Activated CD8-positive, alpha-beta T cell treated with anti-CD3 and anti-CD28 coated beads for 36 hours (primary cell): ENCODE measurements around the gene RIBC2. TPM values are rescaled to one million over a fixed set of nuclear protein-coding genes. Genes with fewer than 3 reads are reported as not detected.

Experiments used
- ATAC-seq: fragments of 200-7000 bp; cut with Tn5 transposase; one replicate; pipeline ENCODE4 v1.10.0; 2021; ENCODE audit warnings: mild to moderate bottlenecking, moderate library complexity
- CTCF ChIA-PET: fragments of 350-600 bp; sonication (Branson Sonifier 250); formaldehyde crosslinking; loops from one replicate; lab custom pipeline; 2021; ENCODE audit warnings: antibody characterized with exemption; lab: Charles Lee
- POLR2A ChIA-PET: fragments of 350-600 bp; sonication (Branson Sonifier 250); formaldehyde crosslinking; loops from one replicate; lab custom pipeline; 2021; ENCODE audit warnings: antibody characterized with exemption; lab: Charles Lee
- DNase-seq: peaks from one replicate; pipeline ENCODE4 v3.0.0-alpha.2; 2020
- H3K27ac Mint-ChIP-seq: one replicate; pipeline ENCODE4 v1.8.0; 2021; ENCODE audit warnings: mild to moderate bottlenecking, mixed read lengths
- H3K27me3 Mint-ChIP-seq: one replicate; pipeline ENCODE4 v1.8.0; 2021; ENCODE audit warnings: mixed read lengths
- H3K36me3 Mint-ChIP-seq: one replicate; pipeline ENCODE4 v1.8.0; 2021; ENCODE audit warnings: low read depth, mixed read lengths
- H3K4me1 Mint-ChIP-seq: one replicate; pipeline ENCODE4 v1.8.0; 2021; ENCODE audit warnings: low read depth, mixed read lengths
- H3K4me3 Mint-ChIP-seq: one replicate; pipeline ENCODE4 v1.8.0; 2021; ENCODE audit warnings: mild to moderate bottlenecking, moderate library complexity, mixed read lengths
- H3K9me3 Mint-ChIP-seq: one replicate; pipeline ENCODE4 v1.8.0; 2021; ENCODE audit warnings: mixed read lengths
- CTCF ChIP-seq: fragments of 200-600 bp; IDR thresholded peaks from one replicate; pipeline ENCODE4 v1.8.0; 2022; ENCODE audit warnings: antibody characterized with exemption, mild to moderate bottlenecking
- intact Hi-C: fragments of 100-400 bp; cut with micrococcal nuclease; formaldehyde crosslinking; loops from one replicate; pipeline ENCODE4 v1.10.0; 2022
- total RNA-seq, 2 experiments: library from RNA; stranded (reverse); gene quantifications; one replicate each; pipeline ENCODE4 v1.2.3, GENCODE V29; 2021

The RIBC2 gene
- total RNA-seq, 2 experiments from 2014 or later = 9.5 to 10.4 TPM

DNA sequence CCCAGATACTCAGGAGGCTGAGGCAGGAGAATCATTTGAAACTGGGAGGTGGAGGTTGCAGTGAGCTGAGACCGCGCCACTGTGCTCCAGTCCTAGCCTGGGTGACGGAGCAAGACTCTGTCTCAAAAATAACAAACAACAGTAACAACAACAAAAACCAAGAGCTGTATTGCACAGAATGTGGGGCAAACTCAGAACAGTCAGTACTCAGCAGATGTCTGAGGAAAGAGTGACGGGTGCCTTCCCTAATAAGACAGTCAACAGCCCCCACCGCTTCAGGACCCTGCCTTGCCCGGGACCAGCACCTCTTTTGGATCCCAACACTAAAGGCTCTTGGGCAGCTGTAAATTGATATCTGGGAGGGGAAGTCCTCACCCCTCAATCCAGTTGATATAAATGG is 40.3 kb downstream of the RIBC2 start:
- ATAC-seq (no peak), DNase-seq (no peak)
- intact Hi-C loops = no loop called here
- Mint-ChIP-seq H3K27ac (no peak overlapping the region), H3K4me3 (no peak overlapping the region), H3K27me3 (peaks cover 2% of the 10 kb centered on the region), H3K4me1 (no peaks in the 10 kb centered on the region), H3K9me3 (no peaks in the 10 kb centered on the region), H3K36me3 (no peaks in the 10 kb centered on the region)
- ChIA-PET CTCF (no interaction called here), POLR2A (no interaction called here)
- TF ChIP-seq CTCF = no peak

DNA sequence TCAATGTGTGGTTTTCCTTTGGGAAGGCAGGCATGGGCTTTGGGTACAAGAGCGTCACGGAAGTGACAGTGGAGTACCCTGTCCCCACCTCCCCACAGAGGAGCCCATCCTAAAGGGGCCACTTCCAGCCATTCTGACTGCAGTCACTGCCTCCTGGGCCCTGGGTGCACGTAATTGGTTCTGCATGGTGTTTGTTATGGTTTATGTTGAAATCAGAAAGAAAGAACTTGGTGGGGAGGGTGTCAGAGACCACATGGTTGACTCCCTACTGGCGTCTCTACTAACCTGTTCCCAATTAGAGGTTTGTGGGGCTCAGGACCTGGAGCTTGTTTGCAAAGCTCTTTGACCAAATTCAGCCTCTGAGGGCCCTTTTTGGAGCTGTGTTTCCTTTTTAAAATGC is 40.8 kb downstream of the RIBC2 start:
- Mint-ChIP-seq H3K27me3 (peaks cover 2% of the 10 kb centered on the region), H3K9me3 (no peaks in the 10 kb centered on the region), H3K4me3 (no peak overlapping the region), H3K4me1 (no peaks in the 10 kb centered on the region), H3K27ac (no peak overlapping the region), H3K36me3 (no peaks in the 10 kb centered on the region)
- DNase-seq (no peak), ATAC-seq (no peak)
- ChIA-PET POLR2A (no interaction called here), CTCF (no interaction called here)
- intact Hi-C loops = no loop called here
- no peak for TF ChIP-seq CTCF

GRCh38 chr22:45455212-45455611 is 41.7 kb downstream of the RIBC2 start:
- no peak overlapping the region for H3K27ac Mint-ChIP-seq
- no peak for TF ChIP-seq CTCF
- DNase-seq (no peak), ATAC-seq (no peak)
- intact Hi-C loops = no loop called here
- CTCF ChIA-PET = interaction anchor here (1.3 kb wide), 1 partner anchor 99 kb away, joined by 3 read pairs; no protein-coding TSS in a partner anchor
- no peaks in the 10 kb centered on the region for H3K4me1 Mint-ChIP-seq
- POLR2A ChIA-PET = no interaction called here
- no peaks in the 10 kb centered on the region for H3K36me3 Mint-ChIP-seq
- peaks cover 2% of the 10 kb centered on the region for H3K27me3 Mint-ChIP-seq
- H3K9me3 Mint-ChIP-seq = no peaks in the 10 kb centered on the region
- no peak overlapping the region for H3K4me3 Mint-ChIP-seq

DNA sequence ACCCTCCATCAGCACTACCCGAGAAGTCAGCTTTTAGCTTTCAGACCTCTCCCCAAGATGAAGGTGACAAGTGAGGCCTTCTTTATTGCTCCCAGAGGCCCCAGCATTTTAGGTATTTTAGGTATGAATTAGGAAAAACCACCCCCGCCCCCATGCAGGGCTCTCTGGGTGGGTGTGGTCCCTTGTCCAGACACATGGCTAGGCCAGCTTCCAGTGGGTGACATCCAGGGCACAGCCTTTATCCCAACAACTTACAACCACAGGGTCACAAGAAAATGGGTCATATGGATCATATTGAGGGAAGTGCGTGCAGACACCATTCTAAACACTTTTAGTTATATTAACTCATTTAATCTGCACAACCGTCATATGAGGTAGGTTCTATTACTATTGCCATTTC is 42.1 kb downstream of the RIBC2 start:
- ChIA-PET CTCF (interaction anchor here (1.3 kb wide), 1 partner anchor 99 kb away, joined by 3 read pairs; no protein-coding TSS in a partner anchor), POLR2A (no interaction called here)
- H3K36me3 Mint-ChIP-seq = no peaks in the 10 kb centered on the region
- peaks cover 2% of the 10 kb centered on the region for H3K27me3 Mint-ChIP-seq
- H3K9me3 Mint-ChIP-seq = no peaks in the 10 kb centered on the region
- no peak overlapping the region for H3K27ac Mint-ChIP-seq
- no peak for ATAC-seq
- H3K4me1 Mint-ChIP-seq = no peaks in the 10 kb centered on the region
- DNase-seq = no peak
- intact Hi-C loops = no loop called here
- H3K4me3 Mint-ChIP-seq = no peak overlapping the region
- TF ChIP-seq CTCF = no peak

- H3K27ac Mint-ChIP-seq = no peak overlapping the region
- H3K27me3 Mint-ChIP-seq = peaks cover 2% of the 10 kb centered on the region
- no peaks in the 10 kb centered on the region for H3K36me3 Mint-ChIP-seq
- H3K4me3 Mint-ChIP-seq = no peak overlapping the region
- H3K9me3 Mint-ChIP-seq = no peaks in the 10 kb centered on the region
- intact Hi-C loops = no loop called here
- H3K4me1 Mint-ChIP-seq = no peaks in the 10 kb centered on the region
- CTCF ChIA-PET = no interaction called here
- POLR2A ChIA-PET = no interaction called here
- TF ChIP-seq CTCF = no peak
- no peak for ATAC-seq
- DNase-seq = no peak
Observed at GRCh38 chr22:45456811-45457210, 43.3 kb downstream of the RIBC2 start.
